ENCODE measurements around the gene ADSS2. TPM values are rescaled to one million over a fixed set of nuclear protein-coding genes. Genes with fewer than 3 reads are reported as not detected.

The ADSS2 gene
- total and polyA plus RNA-seq, 2 of the 4 experiments (the other 2 are of a cell fraction) = 14.9 to 30.1 TPM

GRCh38 chr1:244414543-244414942 is 37.2 kb downstream of the ADSS2 start:
- no TSS peak for BruUV-seq (replicated peaks)
- 100% methylated on average over 1 of the region's 1 CpG; no CpG with 5 or more reads in 1 of the 2 experiments for WGBS, 2 experiments (ENCODE audit: extremely low coverage in 2 of 2, insufficient read length in 1 of 2)
- Histone ChIP-seq H2AFZ (replicated peaks; ENCODE audit: low read length, poor library complexity) (no peak overlapping the region), H4K8ac (ENCODE audit: low read depth in 2 of 2, low read length in 2 of 2) (no peak overlapping the region), H3K14ac (replicated peaks; ENCODE audit: low read depth, low read length) (no peak overlapping the region), H2BK20ac (ENCODE audit: low read depth, low read length) (no peak overlapping the region), H2BK5ac (ENCODE audit: low read depth, low read length, poor library complexity, severe bottlenecking) (no peak overlapping the region), H3K23ac (ENCODE audit: low read depth, low read length) (no peak overlapping the region), H4K5ac (ENCODE audit: low read depth, low read length) (no peak overlapping the region), H3K18ac (ENCODE audit: low read depth, low read length) (no peak overlapping the region), H2BK15ac (ENCODE audit: low read depth, low read length) (no peak overlapping the region), H3K4me1 (ENCODE audit: control insufficient read depth, insufficient read depth, low read length) (no peaks in the 10 kb centered on the region), H3K56ac (ENCODE audit: extremely low read depth, insufficient read depth, low read length) (no peak overlapping the region), H2BK120ac (ENCODE audit: low read depth, low read length) (no peak overlapping the region), H4K20me1 (ENCODE audit: insufficient read depth, low read length) (no peaks in the 10 kb centered on the region), H3K27ac (ENCODE audit: insufficient read depth, low read length) (no peak overlapping the region), H3K27me3 (ENCODE audit: control insufficient read depth, insufficient read depth, low read length) (no peaks in the 10 kb centered on the region), H2AK5ac (ENCODE audit: low read depth, low read length) (no peak overlapping the region), H3K4ac (ENCODE audit: low read depth, low read length) (no peak overlapping the region), H3K9me1 (ENCODE audit: insufficient read depth, low read length) (peaks cover 3% of the 10 kb centered on the region; the same call in 1 of the 2 replicates), H3K9ac (ENCODE audit: low read depth, low read length) (no peak overlapping the region), H3K4me2 (ENCODE audit: low read depth, low read length) (no peak overlapping the region), H3K36me3 (ENCODE audit: control insufficient read depth, insufficient read depth, low read length) (peaks cover 36% of the 10 kb centered on the region), H3K4me3 (ENCODE audit: insufficient read depth, low read depth, low read length) (no peak overlapping the region), H2AK9ac (replicated peaks; ENCODE audit: low read depth, low read length, poor library complexity) (no peak overlapping the region), H3K9me3 (ENCODE audit: control insufficient read depth, insufficient read depth, low read length) (no peaks in the 10 kb centered on the region), H4K91ac (ENCODE audit: insufficient read depth, low read depth, low read length) (no peak overlapping the region), H3K79me1 (ENCODE audit: low read depth in 1 of 2, low read length in 2 of 2) (peaks cover 0 to 6% of the 10 kb centered on the region in 2 experiments; a peak in 3 of 4 replicates)
- in situ Hi-C loops (cut with MboI; ENCODE audit: low sequenced_read_pairs) (no loop called here), intact Hi-C loops (cut with micrococcal nuclease) (no loop called here), dilution Hi-C loops (cut with HindIII; ENCODE audit: low sequenced_read_pairs, unreplicated experiment) (no loop called here)
- ChIA-PET POLR2A (ENCODE audit: unreplicated experiment) (no interaction called here), CTCF (interaction anchor here (0.7 to 1.4 kb wide), 7 partner anchors 8 to 141 kb away, joined by 3 to 5 read pairs (median 4); no protein-coding TSS in a partner anchor)
- DNase-seq (peak; percentile 83), ATAC-seq (ENCODE audit: low read depth) (peak; percentile 90)
- TF ChIP-seq SMC3 (IDR thresholded peaks at IDR 0.05; ENCODE audit: low read depth, low read length) = peak; percentile 44; the same call in 1 of the 2 replicates
- peak; percentile 44 for TF ChIP-seq CTCF (conservative IDR thresholded peaks at IDR 0.05; ENCODE audit: low read depth, low read length)
- TF ChIP-seq USF2 (IDR thresholded peaks at IDR 0.05; ENCODE audit: low read depth, low read length) = no peak
- TF ChIP-seq RAD21 (IDR thresholded peaks at IDR 0.05; ENCODE audit: low read length) = peak; percentile 62
- TF ChIP-seq NFE2L2 (IDR thresholded peaks at IDR 0.05; ENCODE audit: low read depth, low read length) = no peak

Measured in IMR-90 (cell line).